ENCODE data around the gene HEPN1.

- no peak for TF ChIP-seq CTCF (IDR thresholded peaks at IDR 0.05)
- TF ChIP-seq POLR2A (IDR thresholded peaks at IDR 0.05): no peak
These were observed 19.2 kb downstream of the HEPN1 start for GRCh38 chr11:124938206-124938765.
